Femur (tissue), 1 donor: ENCODE data around the gene CHI3L1.

Source experiments
- DNase-seq: peaks from one replicate; pipeline ENCODE4 v3.0.0-alpha.2; 2017

The CHI3L1 gene

DNA sequence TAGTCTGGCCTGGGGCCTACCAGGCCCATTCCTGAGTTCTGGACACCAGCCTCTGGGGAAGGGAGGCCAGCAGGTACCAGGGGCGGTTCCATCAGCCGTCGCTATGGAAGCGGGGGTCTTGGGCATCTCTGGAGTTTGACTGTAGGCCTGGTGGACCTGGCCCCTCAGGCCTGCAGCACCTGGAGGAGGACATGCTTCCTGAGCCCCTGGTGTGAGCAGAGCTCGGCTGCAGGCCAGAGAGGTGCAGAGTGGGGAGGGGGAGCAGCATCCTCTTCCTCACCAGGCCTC lies 18.6 kb downstream of the CHI3L1 start:
- no peak for DNase-seq

GRCh38 chr1:203167026-203167912 lies 19.2 kb downstream of the CHI3L1 start:
- no peak for DNase-seq

- no peak for DNase-seq
Observed at GRCh38 chr1:203166192-203166940, 20.1 kb downstream of the CHI3L1 start.

GRCh38 chr1:203165800-203166161 lies 20.7 kb downstream of the CHI3L1 start:
- DNase-seq = no peak

- no peak for DNase-seq
Observed at GRCh38 chr1:203165101-203165799, 21.3 kb downstream of the CHI3L1 start.

DNA sequence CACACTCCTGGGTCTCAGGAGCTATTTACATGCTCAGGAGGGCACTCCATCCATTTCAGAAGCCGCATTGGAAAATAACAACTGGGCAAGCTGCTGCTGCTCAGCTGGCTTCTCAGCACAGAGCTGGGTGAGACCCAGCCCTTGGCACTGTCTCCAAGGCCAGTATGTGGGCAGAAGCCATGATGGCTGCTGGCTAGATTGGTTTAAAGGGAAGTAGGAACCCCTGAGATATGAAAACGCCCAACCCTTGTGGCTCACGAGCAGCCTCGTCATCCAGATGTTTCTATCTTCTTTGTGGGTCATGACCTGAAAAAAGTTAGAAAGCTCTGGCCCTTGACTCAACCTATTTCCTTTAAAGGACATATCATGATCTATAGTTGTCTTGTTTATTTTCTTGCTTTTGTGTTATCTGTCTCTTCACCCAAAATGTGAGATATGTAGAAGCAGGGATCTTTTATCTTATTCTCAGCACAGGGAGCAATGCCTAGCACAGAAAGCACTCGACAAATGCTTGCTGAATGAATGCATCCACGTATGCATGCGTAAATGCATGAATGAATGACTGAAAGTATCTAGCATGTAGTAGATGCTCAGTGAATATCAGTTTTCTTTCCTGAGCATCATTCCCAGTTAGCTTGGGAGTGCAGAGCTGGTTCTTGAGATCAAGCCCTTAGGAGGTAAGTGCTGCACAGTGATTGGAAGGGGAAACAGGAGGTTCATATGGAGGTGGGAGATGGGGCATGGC lies 22.4 kb downstream of the CHI3L1 start:
- no peak for DNase-seq

DNA sequence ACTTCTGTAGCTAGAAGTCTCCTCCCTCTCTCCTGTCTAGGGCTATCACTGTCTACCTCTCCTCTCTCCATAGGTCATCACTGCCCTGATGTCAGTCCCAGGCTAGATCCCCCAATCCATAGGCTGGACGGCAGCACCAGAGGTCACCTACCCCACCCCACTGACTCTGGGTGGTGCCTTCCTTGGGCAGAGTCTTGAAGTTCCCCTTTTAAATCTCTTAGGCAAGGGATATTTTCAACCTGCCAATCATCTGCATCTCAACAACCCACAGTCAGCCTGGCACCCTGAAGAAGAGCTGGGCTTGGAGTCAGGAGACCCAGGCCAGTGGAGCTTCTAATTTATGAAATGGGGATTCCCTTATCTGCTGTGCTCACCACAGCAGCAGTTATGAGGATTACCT lies 24.1 kb downstream of the CHI3L1 start:
- no peak for DNase-seq

- DNase-seq = no peak
Observed at GRCh38 chr1:203161703-203162102, 24.8 kb downstream of the CHI3L1 start.

- DNase-seq = no peak
Observed at GRCh38 chr1:203161175-203161574, 25.3 kb downstream of the CHI3L1 start.

GRCh38 chr1:203159844-203160243 lies 26.7 kb downstream of the CHI3L1 start:
- no peak for DNase-seq

- no peak for DNase-seq
Observed at GRCh38 chr1:203158960-203159665, 27.4 kb downstream of the CHI3L1 start.

GRCh38 chr1:203158423-203158822 lies 28.1 kb downstream of the CHI3L1 start:
- DNase-seq = no peak

DNA sequence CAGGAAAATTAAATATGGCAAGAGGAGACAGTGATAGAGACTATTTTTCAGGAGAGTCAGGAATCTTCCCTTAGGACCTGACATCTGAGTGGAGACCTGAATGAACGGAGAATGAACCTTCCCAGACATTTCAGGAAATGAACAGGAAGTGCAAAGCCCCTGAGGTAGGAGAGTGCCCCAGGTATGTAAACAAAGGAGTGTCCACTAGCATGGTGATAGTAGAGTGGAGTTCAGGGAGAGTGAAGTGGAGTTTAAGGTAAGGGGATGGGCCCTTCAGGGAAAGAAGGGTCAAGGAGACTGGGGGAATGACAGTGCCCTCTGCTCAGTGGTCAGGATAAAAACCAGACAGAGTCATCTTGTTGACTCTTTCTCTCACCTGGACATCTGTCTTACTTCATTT lies 30.2 kb downstream of the CHI3L1 start:
- DNase-seq = no peak

- no peak for DNase-seq
Observed at GRCh38 chr1:203153989-203154821, 32.3 kb downstream of the CHI3L1 start.

- no peak for DNase-seq
Observed at GRCh38 chr1:203153051-203153988, 33.2 kb downstream of the CHI3L1 start.

- no peak for DNase-seq
Observed at GRCh38 chr1:203152158-203153034, 34.1 kb downstream of the CHI3L1 start.

DNA sequence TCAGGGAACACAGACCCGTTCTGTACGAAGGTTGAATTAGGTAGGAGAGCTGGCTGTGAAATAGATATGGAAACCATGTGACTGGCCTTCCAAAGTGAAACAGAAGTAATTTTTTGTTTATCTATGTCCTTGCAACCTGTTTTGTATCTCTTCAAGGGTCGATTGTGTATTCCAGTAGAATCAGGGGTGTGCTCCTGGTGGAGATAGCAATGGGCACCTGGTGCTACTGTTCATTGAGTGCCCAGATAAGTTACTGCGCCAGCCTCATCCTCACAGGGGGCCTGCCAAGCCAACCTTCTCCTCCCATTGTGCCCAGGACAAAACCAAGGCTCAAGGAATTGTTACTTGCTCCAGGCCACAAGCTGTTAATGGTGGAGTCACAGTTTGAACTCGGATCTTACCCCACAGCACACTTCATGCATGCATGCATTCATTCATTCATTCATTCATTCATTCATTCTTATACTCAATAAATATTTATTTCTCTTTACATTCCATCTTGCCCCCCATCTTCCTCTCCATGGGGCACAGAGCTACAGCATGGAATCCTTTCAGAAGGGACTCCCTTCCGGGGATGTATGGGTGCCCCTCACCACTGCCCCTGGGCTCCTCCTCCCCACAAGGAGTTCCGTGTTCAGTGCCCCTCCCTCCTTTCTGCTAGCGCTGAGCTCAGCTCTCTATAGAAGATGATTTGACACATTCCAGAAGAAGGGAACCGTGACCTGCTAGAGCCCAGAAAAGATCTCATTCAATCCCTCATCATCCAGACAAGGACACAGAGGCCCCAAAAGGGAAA lies 34.9 kb downstream of the CHI3L1 start:
- no peak for DNase-seq
